Measurements from ENCODE around the gene ADAMTS2. TPM values are rescaled to one million over a fixed set of nuclear protein-coding genes. Genes with fewer than 3 reads are reported as not detected.
A peak's percentile ranks its signal among the peaks of the same experiment; 100 is the strongest.

Gene ADAMTS2
- total and polyA plus RNA-seq, 2 of the 4 experiments (the other 2 are of a cell fraction), result 19.0 to 58.8 TPM

DNA sequence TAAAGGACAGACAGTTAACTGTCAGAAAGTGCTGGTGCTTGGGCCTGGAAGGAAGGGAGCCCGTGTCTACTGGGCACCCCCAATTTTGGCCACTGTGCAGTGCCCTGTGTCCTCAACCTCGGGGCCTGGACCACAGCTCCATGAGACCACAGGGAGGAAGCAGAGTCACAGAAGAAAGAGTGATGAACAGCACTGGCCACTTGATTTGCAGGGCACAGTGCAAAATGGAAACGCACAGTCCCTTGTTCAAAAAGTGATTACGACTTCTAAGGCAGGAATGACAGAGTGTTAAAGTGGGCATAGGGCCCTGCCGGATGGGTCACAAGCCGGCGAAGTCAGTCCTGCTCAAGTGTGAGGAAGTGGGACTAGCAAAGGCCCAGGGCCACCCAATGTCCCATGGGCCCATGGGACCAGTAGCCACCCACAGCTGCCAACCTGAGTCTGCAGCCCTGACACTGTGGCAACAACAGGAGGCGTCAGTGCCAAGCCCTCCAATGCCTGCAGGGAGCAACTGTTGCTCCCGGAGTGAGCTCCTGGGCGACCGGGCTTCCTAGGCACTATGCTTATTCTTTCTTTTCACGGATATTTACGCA, 85.4 kb downstream of the ADAMTS2 start:
- no peaks in the 10 kb centered on the region; the same call in 1 of the 2 replicates for H4K20me1 ChIP-seq (ENCODE audit: insufficient read depth, low read length)
- intact Hi-C loops (cut with micrococcal nuclease), result loop anchor here (2.0 kb wide), 1 partner anchor 83 kb away; no protein-coding TSS in a partner anchor
- no peak overlapping the region for H2BK15ac ChIP-seq (ENCODE audit: low read depth, low read length)
- dilution Hi-C loops (cut with HindIII; ENCODE audit: low sequenced_read_pairs, unreplicated experiment), result no loop called here
- no peak overlapping the region for H3K14ac ChIP-seq (replicated peaks; ENCODE audit: low read depth, low read length)
- H3K56ac ChIP-seq (ENCODE audit: extremely low read depth, insufficient read depth, low read length), result no peak overlapping the region
- no peak for ATAC-seq (ENCODE audit: low read depth)
- peaks cover 18% of the 10 kb centered on the region for H3K4me1 ChIP-seq (ENCODE audit: control insufficient read depth, insufficient read depth, low read length)
- no peak overlapping the region for H2AFZ ChIP-seq (replicated peaks; ENCODE audit: low read length, poor library complexity)
- no TSS peak for BruUV-seq (replicated peaks)
- H3K27ac ChIP-seq (ENCODE audit: insufficient read depth, low read length), result no peak overlapping the region
- H2AK9ac ChIP-seq (replicated peaks; ENCODE audit: low read depth, low read length, poor library complexity), result no peak overlapping the region
- H4K5ac ChIP-seq (ENCODE audit: low read depth, low read length), result no peak overlapping the region
- no peak overlapping the region for H3K4me3 ChIP-seq (ENCODE audit: insufficient read depth, low read depth, low read length)
- H4K8ac ChIP-seq (ENCODE audit: low read depth in 2 of 2, low read length in 2 of 2), result 0 out of 4 replicates have a peak overlapping the region, but pooled peaks of 1 of the 2 experiments have one; percentile 52
- no peak overlapping the region; the same call in 1 of the 2 replicates for H3K18ac ChIP-seq (ENCODE audit: low read depth, low read length)
- no peak overlapping the region for H3K4ac ChIP-seq (ENCODE audit: low read depth, low read length)
- peaks cover 16 to 66% of the 10 kb centered on the region in 2 experiments for H3K79me1 ChIP-seq (ENCODE audit: low read depth in 1 of 2, low read length in 2 of 2)
- no peaks in the 10 kb centered on the region for H3K9me3 ChIP-seq (ENCODE audit: control insufficient read depth, insufficient read depth, low read length)
- WGBS, 2 experiments (ENCODE audit: extremely low coverage in 2 of 2, insufficient read length in 1 of 2), result 92% methylated on average over 9 of the region's 13 CpGs; no CpG with 5 or more reads in 1 of the 2 experiments
- H2AK5ac ChIP-seq (ENCODE audit: low read depth, low read length), result peak overlapping the region; percentile 51; the same call in 1 of the 2 replicates
- no peaks in the 10 kb centered on the region for H3K27me3 ChIP-seq (ENCODE audit: control insufficient read depth, insufficient read depth, low read length)
- DNase-seq, result no peak
- no peak overlapping the region for H3K4me2 ChIP-seq (ENCODE audit: low read depth, low read length)
- H3K23ac ChIP-seq (ENCODE audit: low read depth, low read length), result no peak overlapping the region
- TF ChIP-seq NFE2L2 (IDR thresholded peaks at IDR 0.05; ENCODE audit: low read depth, low read length) (no peak), BHLHE40 (IDR thresholded peaks at IDR 0.05; ENCODE audit: low read depth, low read length) (no peak), RCOR1 (IDR thresholded peaks at IDR 0.05; ENCODE audit: insufficient replicate concordance, low read length) (no peak)
- 0 out of 2 replicates have a peak overlapping the region, but pooled peaks have one; percentile 3 for H2BK120ac ChIP-seq (ENCODE audit: low read depth, low read length)
- ChIA-PET CTCF (no interaction called here), POLR2A (ENCODE audit: unreplicated experiment) (no interaction called here)
- peaks cover 15% of the 10 kb centered on the region; the same call in 1 of the 2 replicates for H3K9me1 ChIP-seq (ENCODE audit: insufficient read depth, low read length)
- H3K9ac ChIP-seq (ENCODE audit: low read depth, low read length), result no peak overlapping the region
- H4K91ac ChIP-seq (ENCODE audit: insufficient read depth, low read depth, low read length), result no peak overlapping the region
- in situ Hi-C loops (cut with MboI; ENCODE audit: low sequenced_read_pairs), result no loop called here
- peaks cover 6% of the 10 kb centered on the region; the same call in 1 of the 2 replicates for H3K36me3 ChIP-seq (ENCODE audit: control insufficient read depth, insufficient read depth, low read length)
- no peak overlapping the region for H2BK5ac ChIP-seq (ENCODE audit: low read depth, low read length, poor library complexity, severe bottlenecking)
- H2BK20ac ChIP-seq (ENCODE audit: low read depth, low read length), result no peak overlapping the region
